ENCODE data around the gene MRPL12. TPM values are rescaled to one million over a fixed set of nuclear protein-coding genes. Genes with fewer than 3 reads are reported as not detected.

Gene MRPL12
- total and polyA plus RNA-seq, 9 of the 15 experiments (the other 6 are each of a cell fraction or from before 2014, with no cell fraction given) = 0.94 to 338 (median 100) TPM

DNA sequence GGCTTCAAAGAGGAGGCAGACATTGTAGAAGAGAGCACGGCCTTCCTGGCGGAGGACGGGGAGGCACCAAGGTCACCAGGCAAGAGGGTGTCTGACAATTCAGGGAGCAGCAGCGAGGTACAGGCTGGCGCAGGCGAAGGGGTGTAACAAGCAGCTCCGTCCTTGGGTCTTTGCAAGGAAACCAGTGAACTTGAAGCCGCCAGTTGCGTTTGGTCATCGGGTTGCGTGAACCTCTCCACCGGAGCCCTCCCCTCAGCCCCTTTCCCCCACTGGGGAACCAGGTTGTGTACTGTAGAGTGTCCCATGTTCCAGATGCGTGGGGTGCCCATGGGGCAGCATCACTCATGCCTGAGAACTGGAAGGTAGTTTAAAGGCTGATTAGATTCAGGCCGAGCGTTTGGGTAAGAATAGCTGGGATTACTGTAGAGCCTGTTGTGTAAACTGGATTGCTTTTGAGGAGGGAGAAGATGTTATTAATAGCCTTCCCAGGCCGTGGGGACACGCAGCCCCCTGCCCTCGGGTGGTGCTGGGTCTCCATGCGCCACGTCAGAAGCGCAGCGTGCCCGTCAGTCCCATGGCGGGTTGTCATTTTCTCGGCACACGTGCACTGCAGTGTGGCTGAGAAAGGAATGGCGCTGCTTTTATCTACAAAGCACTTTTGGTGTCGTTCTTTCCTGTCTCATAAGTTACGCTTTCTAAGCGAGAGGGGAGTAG is 2.5 kb downstream of the MRPL12 start (continued):
- TF ChIP-seq MGA (IDR thresholded peaks at IDR 0.05) (no peak), NFATC3 (IDR thresholded peaks at IDR 0.05) (no peak), PHF21A (IDR thresholded peaks at IDR 0.05; ENCODE audit: borderline replicate concordance, low read depth) (no peak), RBM25 (IDR thresholded peaks at IDR 0.05; ENCODE audit: low read depth, low read length, severe bottlenecking) (no peak), TOE1 (IDR thresholded peaks at IDR 0.05; ENCODE audit: borderline replicate concordance) (no peak), TOE1 (CRISPR knock-in tag; IDR thresholded peaks at IDR 0.05; ENCODE audit: borderline replicate concordance, low read depth) (no peak), HEY1 (CRISPR knock-in tag; IDR thresholded peaks at IDR 0.05; ENCODE audit: borderline replicate concordance) (no peak)
- TF ChIP-seq, protein P1, sequence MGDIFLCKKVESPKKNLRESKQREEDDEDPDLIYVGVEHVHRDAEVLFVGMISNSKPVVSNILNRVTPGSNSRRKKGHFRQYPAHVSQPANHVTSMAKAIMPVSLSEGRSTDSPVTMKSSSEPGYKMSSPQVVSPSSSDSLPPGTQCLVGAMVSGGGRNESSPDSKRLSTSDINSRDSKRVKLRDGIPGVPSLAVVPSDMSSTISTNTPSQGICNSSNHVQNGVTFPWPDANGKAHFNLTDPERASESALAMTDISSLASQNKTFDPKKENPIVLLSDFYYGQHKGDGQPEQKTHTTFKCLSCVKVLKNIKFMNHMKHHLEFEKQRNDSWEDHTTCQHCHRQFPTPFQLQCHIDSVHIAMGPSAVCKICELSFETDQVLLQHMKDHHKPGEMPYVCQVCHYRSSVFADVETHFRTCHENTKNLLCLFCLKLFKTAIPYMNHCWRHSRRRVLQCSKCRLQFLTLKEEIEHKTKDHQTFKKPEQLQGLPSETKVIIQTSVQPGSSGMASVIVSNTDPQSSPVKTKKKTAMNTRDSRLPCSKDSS (IDR thresholded peaks at IDR 0.05; ENCODE audit: low read depth, partially characterized antibody) = no peak
